ENCODE results near the gene GFRA3.

- TF ChIP-seq, protein P1, sequence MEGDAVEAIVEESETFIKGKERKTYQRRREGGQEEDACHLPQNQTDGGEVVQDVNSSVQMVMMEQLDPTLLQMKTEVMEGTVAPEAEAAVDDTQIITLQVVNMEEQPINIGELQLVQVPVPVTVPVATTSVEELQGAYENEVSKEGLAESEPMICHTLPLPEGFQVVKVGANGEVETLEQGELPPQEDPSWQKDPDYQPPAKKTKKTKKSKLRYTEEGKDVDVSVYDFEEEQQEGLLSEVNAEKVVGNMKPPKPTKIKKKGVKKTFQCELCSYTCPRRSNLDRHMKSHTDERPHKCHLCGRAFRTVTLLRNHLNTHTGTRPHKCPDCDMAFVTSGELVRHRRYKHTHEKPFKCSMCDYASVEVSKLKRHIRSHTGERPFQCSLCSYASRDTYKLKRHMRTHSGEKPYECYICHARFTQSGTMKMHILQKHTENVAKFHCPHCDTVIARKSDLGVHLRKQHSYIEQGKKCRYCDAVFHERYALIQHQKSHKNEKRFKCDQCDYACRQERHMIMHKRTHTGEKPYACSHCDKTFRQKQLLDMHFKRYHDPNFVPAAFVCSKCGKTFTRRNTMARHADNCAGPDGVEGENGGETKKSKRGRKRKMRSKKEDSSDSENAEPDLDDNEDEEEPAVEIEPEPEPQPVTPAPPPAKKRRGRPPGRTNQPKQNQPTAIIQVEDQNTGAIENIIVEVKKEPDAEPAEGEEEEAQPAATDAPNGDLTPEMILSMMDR (IDR thresholded peaks at IDR 0.05; ENCODE audit: low read depth, low read length, poor library complexity, severe bottlenecking) = no peak
- TF ChIP-seq EZH2phosphoT487 (IDR thresholded peaks at IDR 0.05; ENCODE audit: borderline replicate concordance, low read length) = no peak
Observed at GRCh38 chr5:138210985-138211384, 63.4 kb downstream of the GFRA3 start.
